H54 (cell line): ENCODE measurements around the gene RPS6KA3.

Experiments
- DNase-seq: peaks from one replicate; pipeline ENCODE4 v3.0.0; 2011; ENCODE audit warnings: low spot score, mixed read lengths; ENCODE audit not compliant: insufficient read length
- FAIRE-seq: peaks from 3 replicates; lab custom pipeline; 2011; peaks lifted over from hg19 to GRCh38; lab: Jason Lieb, UNC
- POLR2A ChIP-seq: IDR thresholded peaks from 2 replicates; pipeline ENCODE4 v1.6.1; 2011; ENCODE audit warnings: low read depth, mild to moderate bottlenecking, low read length

RPS6KA3 gene

DNA sequence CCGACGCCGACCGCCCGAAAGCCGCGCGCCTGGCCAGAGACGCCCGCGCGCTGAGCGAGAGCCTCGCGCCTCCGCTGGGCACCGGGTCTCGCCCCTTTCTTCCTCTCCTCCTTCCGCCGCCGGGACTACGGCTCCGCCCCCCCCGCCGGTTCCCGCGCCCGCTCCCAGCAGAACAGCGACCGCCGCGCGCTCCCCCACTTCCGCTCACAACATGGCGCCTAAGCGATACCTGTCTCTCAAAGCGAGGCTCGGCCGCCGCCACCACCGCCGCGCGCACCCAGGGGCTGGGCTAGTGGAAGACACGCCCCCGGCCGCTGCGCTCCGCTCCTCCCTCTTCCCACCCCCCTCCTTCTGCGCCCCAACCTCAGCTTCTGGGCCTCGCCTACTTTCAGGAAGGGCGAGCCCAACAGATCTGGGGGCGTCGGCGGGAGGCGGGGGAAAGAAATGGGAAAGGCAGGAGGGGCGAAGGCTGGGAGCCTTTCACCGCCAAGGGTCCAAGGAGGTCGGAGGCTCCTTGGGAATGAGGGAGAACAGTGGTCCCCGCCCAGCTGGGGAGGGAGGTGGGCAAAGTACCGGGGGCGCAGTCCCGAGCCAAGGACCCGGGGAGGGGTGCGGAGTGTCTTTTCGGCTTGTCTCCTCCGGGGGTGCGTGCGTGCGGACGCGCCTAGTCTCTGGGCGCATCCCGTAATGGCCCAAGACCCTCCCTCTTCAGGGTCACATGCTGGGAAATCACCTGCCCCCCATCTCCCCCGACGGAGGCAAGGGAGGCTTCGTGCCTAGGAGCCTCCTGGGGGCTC is at the start of gene RPS6KA3:
Gene RPS6KA3, minus strand, starts transcription at position 100 of the 797 bp plus-strand sequence. CDS start 277 bp downstream, outside the sequence.
- FAIRE-seq, result no peak
- DNase-seq, result no peak
- TF ChIP-seq POLR2A, result peak; percentile 43; the same call in 1 of the 2 replicates

DNA sequence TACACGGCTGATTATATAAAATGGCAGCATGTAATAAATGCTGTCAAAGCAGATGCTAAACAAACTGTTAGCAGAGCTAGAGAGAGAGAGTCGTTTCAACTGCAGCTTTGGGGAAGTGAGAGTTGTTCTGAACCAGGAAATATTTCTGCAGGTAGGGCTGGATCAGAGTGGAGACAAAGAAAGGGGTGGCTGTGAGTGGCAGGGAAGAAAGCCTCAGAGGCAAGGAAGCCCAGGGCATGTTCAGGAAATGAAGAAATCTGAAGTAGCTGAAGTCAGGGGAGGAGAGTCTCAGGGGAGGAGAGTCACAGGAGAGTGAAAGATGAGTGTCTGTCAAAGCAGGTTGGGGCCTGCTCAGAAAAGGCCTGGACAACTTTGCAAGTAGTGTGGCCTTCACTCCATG is 48.4 kb upstream of the RPS6KA3 start:
- FAIRE-seq, result no peak
- DNase-seq, result no peak
- TF ChIP-seq POLR2A, result no peak

DNA sequence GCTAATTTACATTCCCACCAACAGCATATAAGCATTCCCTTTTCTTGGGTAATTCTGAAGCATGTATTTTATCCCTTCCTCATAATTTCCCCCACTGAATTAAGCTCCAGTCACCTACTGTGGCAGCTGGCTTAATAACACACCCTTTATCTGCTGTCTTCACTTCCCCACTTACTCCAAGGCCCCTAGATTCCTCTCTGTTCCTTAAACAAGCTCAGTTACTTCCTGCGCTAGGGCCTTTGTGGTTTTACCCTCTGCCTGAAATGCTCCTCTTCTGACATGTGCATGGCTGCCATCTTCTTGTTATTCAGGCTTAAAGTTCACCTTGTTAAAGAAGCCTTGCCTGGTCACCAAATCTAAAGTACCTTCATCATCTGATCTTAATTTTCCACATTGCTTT is 47.2 kb upstream of the RPS6KA3 start:
- no peak for DNase-seq
- no peak for FAIRE-seq
- no peak for TF ChIP-seq POLR2A

DNA sequence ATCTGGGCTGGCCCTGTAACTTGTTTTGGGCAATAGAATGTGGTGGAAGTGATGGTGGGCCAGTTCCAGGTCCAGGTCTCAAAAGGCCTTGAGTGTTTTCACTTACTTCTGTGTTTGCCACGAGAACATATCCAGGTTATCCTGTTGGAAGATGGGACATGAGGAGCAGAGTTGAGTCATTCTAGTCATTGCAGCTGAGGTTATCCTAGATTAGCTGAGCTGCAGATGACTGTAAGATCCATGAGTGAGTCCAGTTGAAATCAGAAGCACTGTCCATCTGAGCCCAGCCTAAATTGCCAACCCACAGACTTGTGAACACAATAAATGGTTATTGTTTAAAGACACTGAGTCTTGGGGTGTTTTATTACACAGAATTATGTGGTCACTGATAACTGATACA is 45.3 kb upstream of the RPS6KA3 start:
- no peak for TF ChIP-seq POLR2A
- FAIRE-seq (no peak), DNase-seq (no peak)

DNA sequence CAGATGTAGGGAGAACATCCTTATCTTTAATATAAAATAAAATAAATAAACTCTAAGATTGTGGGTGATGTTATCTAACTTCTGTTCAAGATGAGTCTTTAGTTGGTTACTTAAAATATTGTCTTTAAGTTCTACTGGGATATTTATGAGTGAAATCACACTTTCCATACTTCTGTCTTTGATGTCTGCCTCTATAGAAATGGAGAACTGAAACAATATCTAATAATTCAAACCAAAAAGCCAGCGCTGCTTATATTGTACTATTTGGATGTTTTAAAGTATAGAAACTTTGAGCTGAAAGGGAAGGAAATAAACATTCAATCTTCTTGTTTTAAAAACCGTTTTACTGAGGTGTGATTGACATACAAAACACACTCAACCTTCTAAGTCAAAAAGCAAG is 44.8 kb upstream of the RPS6KA3 start:
- TF ChIP-seq POLR2A, result no peak
- DNase-seq (no peak), FAIRE-seq (no peak)

DNA sequence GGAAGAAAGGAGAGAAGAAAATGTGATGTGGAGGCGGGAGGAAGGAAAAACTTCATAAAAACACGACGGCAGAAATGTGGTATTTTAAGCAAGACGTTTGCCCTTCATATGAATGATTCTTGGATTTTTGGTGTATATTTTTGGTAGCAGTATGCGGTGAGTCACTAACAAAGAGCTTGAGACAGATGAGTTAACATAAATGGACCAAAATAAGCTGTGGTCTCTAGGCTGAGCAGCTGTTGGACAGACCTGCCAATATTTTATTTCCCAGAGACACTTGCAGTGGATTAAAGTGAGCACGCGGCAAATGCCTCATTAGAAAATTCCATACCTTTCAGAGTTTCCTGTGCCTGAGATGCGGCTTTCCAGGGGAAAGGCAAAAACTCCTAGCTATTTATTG is 43.1 kb upstream of the RPS6KA3 start:
- FAIRE-seq (no peak), DNase-seq (no peak)
- TF ChIP-seq POLR2A, result no peak

DNA sequence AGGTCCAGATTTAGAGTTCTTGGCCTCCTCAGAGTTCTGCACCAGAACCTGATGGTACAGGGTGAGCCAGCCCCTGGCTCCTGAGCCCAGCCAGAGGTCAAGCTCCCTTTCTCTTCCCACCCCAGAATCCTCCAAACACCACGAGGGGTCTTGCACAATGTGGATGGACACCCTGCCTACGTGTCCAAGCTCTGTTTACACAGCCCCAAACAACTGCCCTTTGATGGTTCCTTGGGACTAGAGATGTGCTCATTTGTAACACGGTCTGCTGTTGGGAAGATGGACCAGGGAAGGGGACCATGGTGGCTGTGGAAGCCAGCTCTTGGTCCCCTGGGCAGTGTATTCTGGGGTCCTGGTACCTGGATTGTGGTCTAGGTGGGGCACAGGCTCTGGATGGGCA is 40.0 kb upstream of the RPS6KA3 start:
- no peak for FAIRE-seq
- no peak for TF ChIP-seq POLR2A
- no peak for DNase-seq

DNA sequence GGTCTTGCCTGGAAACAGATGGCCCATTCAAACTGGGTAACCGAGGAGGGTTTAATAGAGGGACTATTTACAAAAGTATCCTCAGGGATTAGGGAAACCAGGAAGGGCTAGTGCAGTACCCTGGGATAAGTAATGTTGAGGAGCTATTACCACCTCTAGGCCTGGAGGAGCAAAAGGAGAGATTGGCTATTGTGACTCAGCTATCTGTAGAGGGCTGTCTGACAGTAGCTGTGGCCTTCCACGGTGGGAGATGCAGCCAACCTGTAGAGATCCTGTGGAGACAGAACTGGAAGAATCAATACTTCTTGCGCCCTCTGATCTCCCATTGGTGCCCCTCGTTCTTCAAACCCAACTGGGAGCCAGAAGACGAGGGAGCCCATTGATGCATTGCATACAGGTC is 34.1 kb upstream of the RPS6KA3 start:
- DNase-seq, result no peak
- no peak for TF ChIP-seq POLR2A
- no peak for FAIRE-seq

DNA sequence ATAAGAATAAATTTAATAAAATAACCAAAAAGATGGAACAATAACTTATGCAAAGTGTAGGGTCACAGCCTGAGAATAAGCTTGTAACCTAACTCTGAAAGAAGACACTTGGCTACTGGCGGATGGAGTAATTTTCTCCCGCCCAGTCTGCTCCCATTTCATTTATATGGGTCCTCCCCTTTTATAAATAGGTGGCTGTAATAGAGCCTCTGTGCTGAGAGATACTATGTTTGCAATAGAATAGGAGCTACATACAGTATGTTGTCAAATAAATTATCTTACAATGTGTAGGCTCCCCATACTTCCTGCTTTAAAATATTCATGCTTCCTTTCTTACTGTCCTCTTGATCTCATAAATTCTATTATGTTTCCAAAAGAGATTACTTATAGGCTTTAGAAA is 28.2 kb upstream of the RPS6KA3 start:
- no peak for FAIRE-seq
- no peak for DNase-seq
- TF ChIP-seq POLR2A, result no peak

DNA sequence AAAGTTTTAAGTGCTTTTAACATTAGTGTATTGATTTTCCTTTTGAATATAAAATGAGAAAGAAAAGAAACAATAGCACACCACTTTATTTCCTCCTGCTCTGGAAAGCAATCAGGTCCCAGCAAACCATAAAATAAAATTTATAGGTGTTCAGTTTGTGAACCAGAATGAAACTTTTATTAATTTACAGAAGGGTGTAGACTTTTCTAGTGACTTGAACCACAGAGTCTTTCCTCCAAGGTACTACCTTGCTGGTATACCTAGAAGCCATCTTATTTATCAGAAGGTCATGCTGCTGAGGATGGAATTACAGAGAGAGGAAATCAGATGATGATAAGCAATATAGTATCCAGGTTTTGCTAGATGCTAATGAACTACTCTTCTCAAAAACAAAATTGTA is 27.6 kb upstream of the RPS6KA3 start:
- DNase-seq (no peak), FAIRE-seq (no peak)
- no peak for TF ChIP-seq POLR2A

DNA sequence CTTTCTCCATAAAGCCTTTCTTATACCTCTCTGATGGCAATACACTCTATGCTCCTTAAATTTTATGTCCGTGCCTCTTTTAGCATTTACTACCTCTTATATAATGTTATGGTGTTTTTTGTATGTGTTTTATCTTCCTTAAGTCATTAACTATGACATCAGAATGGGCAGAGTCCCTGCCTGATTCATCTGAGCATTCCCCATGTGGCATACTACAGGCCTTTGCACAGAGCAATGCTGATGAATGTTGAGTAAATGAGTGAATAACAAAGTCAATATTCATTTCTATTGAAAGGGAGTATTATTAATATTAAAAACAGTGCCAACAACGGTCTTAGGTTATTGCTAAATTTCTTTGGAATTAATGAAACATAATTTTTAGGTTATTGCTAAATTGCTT is 18.8 kb upstream of the RPS6KA3 start:
- no peak for FAIRE-seq
- DNase-seq, result no peak
- TF ChIP-seq POLR2A, result no peak

DNA sequence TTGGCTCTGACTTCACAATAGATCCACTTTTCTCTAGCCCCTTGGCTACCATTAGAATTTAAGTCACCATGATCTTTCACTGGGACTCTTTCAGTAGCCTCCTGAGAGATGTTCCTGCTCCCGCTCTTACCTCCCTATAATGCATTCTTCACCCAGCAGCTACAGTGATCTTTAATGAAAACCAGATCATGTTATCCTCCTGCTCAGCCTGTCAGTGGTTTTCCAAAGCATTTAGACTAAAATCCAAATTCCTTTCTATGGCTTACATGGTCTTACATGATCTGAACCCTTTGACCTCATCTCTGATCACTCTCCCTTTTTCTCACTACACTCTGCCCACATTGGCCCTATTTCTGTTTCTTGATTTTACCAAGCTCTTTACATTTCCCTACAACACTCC is 18.3 kb upstream of the RPS6KA3 start:
- DNase-seq (no peak), FAIRE-seq (no peak)
- no peak for TF ChIP-seq POLR2A

DNA sequence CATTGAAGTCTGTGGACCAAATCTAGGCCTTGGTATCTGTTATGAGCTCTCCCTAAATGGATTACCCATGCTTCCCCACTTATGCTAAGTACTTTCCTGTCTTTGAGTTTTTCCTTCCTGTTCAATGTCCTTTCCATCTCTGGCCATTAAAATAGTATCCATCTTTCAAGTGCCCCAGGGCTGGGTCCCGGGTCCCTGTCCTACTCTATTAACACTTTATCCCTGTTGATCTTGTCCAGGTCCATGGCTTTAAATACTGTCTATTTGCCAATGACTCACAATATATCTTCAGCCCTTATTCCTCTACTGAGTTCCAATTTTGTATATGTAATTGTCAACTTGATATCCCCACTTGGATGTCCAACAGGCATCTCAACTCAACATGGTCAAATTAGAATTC is 17.7 kb upstream of the RPS6KA3 start:
- no peak for TF ChIP-seq POLR2A
- no peak for DNase-seq
- FAIRE-seq, result no peak

DNA sequence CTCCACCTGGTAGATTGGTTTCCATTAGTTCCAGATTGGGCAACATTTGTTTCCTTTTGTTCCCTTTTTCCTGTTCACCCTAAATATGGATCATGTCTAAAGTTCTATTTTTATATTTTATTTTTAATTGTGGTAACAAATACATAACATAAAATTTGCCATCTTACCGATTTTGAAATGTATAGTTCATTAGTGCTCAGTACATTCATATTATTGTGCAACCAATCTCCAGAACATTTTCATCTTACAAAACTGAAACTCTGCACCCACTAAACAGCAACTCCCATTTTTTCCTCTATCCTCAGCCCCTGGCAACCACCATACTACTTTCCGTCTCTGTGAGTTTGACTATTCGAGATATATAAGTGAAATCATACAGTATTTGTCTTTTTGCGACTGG is 14.2 kb upstream of the RPS6KA3 start:
- DNase-seq, result no peak
- no peak for TF ChIP-seq POLR2A
- no peak for FAIRE-seq

DNA sequence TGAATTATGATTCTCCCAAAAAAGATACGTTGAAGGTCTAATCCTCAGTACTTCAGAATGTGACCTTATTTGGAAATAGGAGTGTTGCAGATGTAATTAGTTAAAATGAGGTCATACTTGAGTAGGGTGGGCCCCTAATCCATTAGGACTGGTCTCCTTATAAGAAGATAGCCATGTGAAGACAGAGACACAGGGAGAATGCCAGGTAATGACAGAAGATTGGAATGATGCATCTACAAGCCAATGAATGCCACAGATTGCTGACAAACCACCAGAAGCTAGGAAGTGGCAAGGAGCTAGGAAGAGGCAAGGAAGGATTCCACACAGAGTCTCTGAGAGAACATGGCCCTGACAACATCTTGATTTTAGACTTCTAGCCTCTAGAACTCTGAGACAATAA is 7.4 kb upstream of the RPS6KA3 start:
- DNase-seq (no peak), FAIRE-seq (no peak)
- no peak for TF ChIP-seq POLR2A

DNA sequence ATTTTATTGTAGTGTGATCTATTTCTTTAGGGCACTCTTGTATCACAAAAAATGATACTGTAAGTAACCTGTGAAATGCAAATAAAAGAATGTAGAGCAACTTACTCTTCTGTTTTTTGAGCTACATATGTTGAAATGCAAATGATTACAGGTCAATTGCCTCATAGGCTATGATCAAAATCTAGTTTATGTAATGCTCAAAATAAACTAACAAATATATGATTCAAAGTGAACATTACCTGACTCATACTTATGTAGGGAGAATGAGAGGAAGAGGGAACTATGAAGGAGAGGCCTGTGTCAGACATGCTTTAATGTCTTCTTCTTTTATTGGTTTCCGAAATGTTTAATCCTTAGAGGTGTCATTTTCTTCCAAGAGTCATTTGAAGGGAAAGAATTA is 5.0 kb upstream of the RPS6KA3 start:
- DNase-seq, result no peak
- no peak for FAIRE-seq
- no peak for TF ChIP-seq POLR2A
